Embryonic facial prominence (tissue), 1 donor: ENCODE measurements around the gene INTS4.
"Not testable (repeated sequence)": the region's sequence is repeated elsewhere in the genome, so short reads cannot be mapped to it uniquely, and the experiment has no call there.

Experiments
- DNase-seq: peaks from one replicate; pipeline ENCODE4 v3.0.0-alpha.2; 2016; ENCODE audit errors: extremely low spot score

The INTS4 gene, protein sequence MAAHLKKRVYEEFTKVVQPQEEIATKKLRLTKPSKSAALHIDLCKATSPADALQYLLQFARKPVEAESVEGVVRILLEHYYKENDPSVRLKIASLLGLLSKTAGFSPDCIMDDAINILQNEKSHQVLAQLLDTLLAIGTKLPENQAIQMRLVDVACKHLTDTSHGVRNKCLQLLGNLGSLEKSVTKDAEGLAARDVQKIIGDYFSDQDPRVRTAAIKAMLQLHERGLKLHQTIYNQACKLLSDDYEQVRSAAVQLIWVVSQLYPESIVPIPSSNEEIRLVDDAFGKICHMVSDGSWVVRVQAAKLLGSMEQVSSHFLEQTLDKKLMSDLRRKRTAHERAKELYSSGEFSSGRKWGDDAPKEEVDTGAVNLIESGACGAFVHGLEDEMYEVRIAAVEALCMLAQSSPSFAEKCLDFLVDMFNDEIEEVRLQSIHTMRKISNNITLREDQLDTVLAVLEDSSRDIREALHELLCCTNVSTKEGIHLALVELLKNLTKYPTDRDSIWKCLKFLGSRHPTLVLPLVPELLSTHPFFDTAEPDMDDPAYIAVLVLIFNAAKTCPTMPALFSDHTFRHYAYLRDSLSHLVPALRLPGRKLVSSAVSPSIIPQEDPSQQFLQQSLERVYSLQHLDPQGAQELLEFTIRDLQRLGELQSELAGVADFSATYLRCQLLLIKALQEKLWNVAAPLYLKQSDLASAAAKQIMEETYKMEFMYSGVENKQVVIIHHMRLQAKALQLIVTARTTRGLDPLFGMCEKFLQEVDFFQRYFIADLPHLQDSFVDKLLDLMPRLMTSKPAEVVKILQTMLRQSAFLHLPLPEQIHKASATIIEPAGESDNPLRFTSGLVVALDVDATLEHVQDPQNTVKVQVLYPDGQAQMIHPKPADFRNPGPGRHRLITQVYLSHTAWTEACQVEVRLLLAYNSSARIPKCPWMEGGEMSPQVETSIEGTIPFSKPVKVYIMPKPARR

DNA sequence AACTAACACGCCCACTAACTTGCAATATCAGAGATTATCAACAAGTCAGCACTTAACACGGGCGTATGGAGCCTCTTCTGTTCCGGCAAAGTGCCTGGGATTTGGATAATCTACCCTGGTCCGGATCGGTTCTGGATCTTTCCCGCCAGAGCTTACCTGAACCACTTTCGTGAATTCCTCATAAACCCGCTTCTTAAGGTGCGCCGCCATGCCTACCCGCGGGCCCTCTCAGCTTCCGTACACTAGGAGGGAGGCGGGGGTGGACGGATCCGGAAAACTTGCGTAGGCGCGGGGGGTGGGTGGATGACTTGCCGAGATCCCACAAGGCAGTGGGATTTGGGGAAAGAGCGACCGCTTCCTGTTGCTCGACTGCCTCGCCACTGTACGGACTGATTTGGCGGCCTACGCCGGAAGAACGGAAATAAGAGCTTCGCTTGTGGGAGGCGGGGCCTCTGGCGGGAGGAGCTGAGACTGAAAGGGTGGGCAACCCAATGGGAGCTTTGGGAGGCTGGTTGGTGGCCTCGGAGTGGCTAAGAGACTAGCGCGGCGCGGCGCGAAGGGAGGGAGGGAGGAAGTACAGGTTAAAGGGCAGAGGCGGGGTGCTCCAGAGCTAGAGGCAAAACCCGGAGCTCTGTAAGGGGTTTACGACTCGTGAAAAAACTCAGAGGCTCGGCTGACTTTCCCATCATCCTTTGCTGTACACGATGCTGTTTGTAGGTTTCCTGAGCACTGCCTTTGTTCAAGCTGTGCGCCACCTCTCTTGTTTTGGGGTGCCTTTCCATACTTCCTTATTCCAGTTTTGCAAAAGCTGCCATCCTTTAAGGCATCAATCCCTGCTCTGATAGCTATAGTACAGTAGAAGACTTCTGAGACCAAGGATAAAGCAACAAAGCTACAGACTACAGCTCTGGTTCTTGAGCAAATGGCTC lies at the start of gene INTS4:
INTS4 (minus strand) TSS at position 235 of the 929 bp plus-strand sequence; CDS start at position 210, 25 bp downstream.
- peak; percentile 99 for DNase-seq

DNA sequence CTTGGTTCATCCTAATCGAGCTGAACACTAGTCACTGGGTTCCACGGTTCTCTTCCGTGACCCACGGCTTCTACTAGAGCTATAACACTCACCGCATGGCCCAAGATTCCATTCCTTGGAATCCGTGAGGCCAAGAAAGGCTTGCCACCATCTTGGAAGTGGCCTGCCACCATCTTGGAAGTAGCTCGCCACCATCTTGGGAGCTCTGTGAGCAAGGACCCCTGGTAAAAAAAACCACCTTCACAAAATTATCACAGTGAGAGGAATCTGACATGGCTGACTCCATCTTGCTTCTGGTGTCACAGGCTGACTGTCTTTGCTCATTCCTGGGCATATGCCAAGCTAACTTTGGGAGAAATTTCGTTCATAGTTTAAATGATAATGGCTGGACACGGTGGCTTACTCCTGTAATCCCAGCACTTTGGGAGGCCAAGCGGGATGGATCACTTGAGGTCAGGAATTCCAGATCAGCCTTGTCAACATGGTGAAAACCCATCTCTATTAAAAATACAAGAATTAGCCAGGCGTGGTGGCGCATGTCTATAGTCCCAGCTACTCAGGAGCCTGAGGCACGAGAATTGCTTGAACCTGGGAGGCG lies 47.5 kb upstream of the INTS4 start:
- DNase-seq, result no peak

DNA sequence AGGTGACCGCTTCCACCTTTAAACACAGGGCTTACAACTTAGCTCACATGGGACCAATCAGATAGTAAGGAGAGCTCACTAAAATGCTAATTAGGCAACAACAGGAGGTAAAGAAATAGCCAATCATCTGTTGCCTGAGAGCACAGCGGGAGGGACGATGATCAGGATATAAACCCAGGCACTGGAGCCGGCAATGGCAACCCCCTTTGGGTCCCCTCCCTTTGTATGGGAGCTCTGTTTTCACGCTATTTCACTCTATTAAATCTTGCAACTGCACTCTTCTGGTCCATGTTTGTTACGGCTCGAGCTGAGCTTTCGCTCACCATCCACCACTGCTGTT lies 46.9 kb upstream of the INTS4 start:
- not testable (repeated sequence) for DNase-seq

DNA sequence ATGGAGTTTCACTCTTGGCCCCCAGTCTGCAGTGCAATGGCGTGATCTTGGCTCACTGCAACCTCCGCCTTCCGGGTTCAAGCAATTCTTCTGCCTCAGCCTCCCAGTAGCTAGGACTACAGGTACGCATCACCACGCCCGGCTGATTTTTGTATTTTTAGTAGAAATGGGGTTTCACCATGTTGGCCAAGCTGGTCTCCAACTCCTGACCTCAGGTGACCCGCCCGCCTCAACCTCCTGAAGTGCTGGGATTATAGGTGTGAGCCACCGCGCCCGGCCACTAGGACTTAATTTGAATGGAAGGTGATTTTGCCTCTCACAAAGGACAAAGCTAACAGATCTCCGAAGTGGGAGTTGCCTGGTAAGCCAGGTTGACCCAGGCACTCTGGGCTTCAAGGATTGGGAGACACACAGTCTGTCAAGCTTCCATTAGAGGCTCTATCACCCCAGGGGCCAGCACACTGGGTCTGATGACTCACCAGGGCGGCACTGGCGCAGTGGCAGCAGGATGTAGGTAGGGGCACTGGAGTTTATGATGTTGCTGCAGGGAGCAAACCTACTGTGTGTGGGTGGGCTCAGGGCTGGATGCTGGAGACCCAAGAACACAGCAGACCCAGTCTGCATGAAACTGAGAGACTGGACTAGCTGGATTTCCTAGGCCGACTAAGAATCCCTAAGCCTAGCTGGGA lies 46.4 kb upstream of the INTS4 start:
- no peak for DNase-seq

DNA sequence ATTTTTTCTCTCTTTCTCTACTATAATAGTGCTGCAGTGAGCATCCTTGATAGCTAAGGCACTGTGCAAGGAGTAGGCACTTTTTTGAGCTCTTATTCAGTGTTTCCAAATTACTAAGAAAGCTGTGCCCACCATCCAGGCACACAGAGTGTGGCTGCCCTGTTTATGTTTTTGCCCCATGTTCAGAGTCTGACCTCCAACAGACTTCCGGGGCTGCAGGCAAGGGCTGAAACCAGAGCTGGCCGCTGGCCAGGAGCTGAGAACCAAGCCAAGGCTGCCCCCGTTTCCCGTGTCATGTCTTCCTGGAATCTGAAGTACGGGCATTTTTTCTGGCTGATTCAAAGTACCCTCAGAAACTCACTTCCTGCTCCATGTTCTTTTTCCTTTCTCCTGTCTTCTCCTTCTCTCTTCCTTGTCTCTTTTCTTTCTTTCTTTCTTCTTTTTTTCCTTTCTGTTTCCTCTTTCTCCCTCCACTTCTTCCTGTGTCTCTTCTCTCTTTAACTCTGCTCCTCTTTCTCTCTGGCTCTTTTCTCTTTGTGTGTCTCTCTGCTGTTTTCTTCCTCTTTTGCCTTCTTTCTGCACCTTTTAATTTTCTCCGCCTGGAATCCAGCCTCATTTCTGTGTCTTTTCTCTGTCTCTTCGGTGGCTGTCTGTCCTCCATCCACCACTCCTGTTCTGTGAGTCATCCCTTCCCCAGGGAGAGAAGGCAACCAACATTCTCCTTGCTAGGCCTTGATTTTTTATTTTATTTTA lies 45.6 kb upstream of the INTS4 start:
- no peak for DNase-seq

DNA sequence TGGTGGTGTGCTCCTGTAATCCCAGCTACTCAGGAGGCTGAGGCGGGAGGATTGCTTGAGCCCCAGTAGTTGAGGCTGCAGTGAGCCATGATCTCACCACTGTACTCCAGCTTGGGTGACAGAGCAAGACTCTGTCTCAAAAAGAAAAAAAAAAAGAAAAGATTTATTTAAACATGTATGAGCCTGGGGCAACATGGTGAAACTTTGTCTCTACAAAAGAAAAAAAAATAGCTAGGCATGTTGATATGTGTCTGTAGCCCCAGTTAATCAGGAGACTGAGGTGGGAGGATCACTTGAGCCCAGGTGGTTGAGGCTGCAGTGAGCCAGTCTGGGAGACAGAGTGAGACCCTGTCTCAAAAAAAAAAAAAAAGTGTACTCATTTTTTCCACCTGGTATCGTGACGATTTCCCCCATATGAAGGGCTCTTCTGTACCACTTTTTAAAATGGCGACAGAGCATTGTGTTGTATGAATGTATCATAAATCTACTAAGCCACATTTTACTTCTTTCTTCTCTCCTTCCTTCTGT lies 45.0 kb upstream of the INTS4 start:
- DNase-seq, result no peak

DNA sequence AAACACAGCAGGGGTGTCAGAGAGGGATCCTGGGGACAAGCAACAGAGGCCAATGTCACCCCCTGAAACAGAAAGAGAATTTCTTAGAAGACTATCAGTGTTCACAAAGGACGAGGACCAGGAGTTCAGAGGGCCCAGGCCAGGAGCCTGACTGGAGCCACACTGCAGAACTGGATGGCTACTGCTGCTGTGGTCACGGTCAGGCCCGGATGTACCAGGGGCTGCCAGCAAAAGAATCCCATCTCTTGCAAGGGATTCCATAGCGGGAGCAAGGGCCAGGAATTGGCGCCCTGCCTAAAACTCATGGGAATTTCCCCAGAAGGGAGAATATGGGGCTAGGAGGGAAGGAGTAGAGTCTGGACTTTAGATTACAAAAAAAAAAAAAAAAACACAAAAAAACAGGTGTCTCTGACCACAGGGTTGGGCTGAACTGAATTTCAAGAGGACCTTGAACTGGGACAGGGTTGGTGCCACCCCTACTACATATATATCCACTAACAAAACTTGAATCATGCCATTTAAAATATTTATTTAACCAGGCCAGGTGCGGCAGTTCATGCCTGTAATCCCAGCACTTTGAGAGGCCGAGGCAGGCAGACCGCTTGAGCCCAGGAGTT lies 44.3 kb upstream of the INTS4 start:
- DNase-seq, result no peak

DNA sequence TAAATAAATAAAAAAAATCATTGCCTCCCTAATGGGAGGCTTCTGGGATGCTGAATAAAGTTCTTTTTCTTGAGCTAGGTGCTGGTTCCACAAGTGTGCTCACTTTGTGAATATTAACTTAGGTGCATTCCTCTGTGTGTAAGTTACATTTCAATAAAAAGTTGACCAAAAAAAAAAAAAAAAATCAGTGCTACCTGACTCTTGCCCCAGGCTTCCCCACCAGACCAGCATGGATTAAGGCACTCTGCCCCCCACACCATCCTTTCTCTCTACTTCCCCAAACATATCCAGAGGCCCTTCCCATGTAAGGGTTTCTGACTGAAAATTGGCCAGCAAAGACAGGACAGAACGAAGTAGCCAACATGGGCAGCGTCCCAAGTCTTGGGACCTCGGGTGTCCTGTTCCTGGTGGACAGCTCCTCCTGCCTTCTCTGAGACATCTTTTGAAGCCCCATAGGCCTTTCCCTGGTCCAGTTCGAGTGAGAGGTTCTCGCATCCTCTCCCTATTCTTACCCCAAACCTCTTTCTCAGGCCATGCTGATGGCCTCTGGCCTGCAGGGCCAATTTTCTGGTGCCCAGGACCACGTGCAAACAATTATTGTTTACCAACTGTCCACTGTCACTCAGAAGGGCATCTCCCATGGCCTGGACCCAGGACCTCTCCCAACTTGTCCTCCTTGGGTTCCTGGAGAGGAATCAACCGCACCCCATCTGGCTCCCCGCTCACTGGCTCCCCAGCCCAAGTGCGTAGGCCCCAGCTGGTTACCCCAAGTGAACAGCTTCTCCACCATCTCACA lies 43.6 kb upstream of the INTS4 start:
- DNase-seq, result no peak

DNA sequence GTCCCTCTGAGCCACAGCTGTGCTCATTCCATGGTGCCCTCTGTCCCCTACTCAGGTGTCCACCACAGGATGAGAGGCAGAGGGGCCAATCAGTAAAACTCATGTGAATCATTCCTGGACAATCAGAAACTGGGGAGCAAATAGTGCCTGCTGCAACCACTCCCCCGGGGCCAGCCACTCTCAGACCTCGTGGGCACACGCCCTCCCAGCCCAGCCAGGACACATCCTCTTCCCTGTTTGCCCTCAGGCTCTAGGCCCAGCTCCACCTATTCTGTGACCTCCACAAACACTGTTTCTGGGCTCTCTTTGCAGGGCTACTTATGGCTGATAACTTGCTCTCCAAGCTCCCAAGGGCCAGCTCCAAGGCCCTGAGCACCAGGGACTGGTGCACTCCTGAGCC lies 42.6 kb upstream of the INTS4 start:
- no peak for DNase-seq

DNA sequence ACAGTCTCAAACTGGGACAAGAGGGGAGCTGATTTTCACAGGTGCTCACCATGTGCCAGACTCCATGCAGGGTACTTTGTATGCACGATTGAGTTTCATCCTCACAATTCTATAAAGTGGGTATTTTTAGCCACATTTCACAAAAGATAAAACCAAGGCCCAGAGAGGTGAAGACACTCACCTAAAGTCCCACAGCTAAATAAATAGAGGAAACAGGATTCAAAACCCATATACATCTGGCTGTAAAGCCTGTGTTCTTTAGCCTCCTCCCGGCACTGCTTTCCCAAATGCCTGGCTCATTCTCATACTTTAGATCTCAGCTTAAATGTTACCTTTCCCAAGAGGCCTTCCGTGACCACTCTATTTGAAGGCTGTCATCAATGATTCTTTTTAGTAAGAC lies 41.8 kb upstream of the INTS4 start:
- no peak for DNase-seq

DNA sequence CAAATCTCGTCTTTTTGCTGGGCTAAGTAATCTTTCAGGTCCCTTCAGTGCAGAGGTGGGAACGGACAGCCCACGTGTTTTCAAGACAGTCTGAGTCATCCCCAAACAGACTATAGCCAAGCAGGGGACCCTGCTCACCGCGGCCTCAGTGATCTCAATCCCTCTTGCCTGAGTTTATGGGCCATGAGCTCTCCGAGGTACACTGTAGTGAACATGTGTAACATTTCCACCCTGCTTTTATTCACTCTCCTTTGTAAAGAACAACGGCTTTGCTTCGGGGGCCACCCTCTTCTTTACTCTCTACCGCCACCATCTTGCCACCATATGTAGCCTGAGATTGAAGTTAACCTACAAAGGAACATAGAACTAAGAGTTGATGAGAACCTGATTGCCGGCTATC lies 40.2 kb upstream of the INTS4 start:
- no peak for DNase-seq

DNA sequence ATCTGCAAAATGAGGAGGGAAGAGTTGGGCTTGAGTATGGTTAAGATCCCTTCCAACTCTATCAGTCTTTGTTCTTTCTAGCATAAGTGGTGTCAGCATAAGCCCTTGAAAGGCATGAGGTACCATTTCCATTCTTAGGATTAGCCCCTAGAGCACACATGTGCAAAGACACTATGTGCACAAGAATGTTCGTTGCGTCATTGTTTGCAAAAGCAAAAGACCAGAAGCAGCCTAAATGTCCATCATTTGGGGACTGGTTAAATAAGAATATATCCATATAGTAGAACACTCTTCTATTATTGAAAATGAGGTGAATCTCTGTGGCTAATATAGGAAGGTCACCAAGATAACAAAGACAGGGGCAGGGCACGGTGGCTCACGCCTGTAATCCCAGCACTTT lies 38.6 kb upstream of the INTS4 start:
- DNase-seq, result no peak

DNA sequence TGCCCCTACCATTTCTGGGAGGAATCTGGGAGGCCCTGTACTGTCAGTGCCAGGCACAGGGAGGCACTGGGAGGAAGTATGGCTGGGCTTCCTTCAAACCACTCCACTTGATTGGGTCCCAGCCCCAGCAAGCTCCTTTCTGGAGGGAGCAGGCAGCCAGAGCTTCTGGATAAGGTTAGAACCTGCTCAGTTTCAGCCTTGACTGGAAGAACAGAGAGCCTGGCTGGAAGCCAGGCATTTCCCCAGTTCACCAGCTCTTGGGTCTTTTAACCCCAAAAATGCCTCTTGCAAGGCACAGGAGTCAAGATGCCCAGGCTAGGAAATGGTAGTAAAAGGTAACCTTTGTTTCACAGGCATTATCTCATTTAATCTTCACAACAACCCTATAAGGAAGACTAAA lies 37.6 kb upstream of the INTS4 start:
- DNase-seq, result no peak

DNA sequence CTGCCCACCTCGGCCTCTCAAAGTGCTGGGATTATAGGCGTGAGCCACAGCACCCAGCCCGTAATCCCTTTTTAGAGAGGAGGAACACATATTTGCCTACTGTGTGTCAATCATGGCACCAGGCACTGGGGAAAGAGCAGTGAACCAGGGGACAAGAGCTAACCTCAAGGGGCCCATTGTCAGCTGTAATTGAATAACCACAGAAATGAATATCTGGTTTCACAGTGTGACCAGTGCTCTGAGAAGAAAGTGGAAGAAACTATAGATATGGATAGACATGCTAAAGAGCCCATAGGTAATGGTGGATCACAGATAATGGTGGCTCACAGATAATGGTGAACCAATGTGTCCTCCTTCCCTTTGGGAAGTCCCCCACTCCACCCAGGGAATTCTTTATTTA lies 37.2 kb upstream of the INTS4 start:
- DNase-seq, result no peak

DNA sequence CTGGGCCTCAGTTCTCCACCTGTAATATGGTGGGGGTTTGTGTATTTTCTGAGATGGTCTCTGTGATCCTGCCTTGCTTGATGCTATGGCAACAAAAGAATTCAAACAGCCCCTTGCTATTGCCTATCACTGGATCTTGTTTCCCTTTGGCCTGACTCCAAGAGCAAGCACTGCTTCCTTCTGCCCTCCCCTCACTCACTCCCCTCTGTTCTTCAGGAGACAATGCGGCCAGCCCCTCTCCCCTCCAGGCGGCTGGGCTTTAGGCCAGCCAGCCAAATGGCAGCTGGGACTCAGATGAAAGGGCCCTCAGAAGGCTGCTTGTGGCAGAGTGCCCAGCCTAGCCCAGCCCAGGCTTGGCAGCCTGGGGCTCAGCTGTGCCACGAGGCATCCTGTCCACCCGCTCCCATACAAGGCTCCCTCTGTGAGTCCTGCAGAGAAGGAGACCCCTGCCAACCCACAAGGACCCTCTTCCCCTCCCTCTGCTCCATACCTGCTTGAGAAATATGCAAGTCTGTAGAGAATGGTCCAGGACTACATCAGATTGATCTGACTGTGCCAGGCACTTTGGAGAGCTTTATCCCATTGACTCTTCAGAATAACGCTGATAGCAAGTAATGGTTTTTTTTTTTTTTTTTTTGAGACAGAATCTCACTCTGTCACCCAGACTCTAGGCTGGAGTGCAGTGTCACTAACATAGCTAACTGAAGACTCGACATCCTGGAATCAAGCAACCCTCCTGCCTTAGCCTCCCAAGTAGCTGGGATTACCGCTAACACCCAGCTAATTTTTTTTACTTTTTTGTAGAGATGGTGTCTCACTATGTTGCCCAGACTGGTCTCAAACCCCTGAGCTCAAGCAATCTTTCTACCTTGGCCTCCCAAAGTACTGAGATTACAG lies 36.2 kb upstream of the INTS4 start:
- peak; percentile 94 for DNase-seq

DNA sequence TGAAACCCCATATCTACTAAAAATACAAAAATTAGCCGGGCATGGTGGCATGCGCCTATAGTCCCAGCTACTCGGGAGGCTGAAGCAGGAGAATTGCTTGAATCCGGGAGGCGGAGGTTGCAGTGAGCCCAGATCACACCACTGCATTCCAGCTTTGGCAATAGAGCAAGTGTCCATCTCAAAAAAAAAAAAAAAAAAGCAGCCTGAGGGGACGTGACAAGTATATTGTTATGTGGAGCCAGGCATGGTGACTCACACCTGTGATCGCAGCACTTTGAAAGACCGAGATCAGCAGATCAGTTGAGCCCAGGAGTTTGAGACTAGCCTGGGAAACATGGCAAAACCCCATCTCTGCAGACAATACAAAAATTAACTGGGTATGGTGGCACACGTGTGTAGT lies 34.0 kb upstream of the INTS4 start:
- not testable (repeated sequence) for DNase-seq

DNA sequence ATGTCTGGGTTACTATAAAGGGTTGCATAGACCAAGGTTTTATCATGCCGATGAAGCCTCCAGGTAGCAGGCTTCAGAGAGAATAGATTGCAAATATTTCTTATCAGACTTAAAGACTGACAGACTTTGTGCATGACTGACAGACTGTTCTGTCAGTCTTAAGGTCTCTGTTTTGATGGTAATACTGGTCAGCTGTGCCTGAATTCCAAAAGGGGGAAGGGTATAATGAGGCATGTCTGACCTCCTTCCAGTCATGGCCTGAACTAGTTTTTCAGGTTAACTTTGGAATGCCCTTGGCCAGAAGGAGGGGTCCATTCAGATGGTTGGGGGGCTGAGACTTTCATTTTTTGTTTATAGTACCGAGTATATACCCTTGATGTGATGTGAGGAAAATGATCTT lies 33.3 kb upstream of the INTS4 start:
- DNase-seq, result no peak
